SK-N-SH (cell line): Measurements from ENCODE around the gene ARHGEF37. TPM values are rescaled to one million over a fixed set of nuclear protein-coding genes. Genes with fewer than 3 reads are reported as not detected.

Source experiments
- CTCF ChIA-PET: fragments of 300-600, 350-600 bp; formaldehyde crosslinking; extraction: SDS; loops from one replicate; lab custom pipeline; 2021; lab: Yijun Ruan, JAX
- POLR2A ChIA-PET: fragments of 350-600 bp; sonication (Branson Sonifier 250); formaldehyde crosslinking; extraction: SDS; loops from one replicate; lab custom pipeline; 2020; ENCODE audit warnings: antibody characterized with exemption, inconsistent platforms; lab: Yijun Ruan, JAX
- DNase-seq: peaks from one replicate; pipeline ENCODE4 v3.0.0; 2012
- H2AFZ ChIP-seq: fragments of 200-600 bp; sonication (generic); 2 replicates; pipeline ENCODE4 v1.8.1; 2016; ENCODE audit warnings: antibody characterized with exemption, mild to moderate bottlenecking, low read depth
- H3F3A ChIP-seq: fragments of 200-600 bp; sonication (generic); replicated peaks from 2 replicates; pipeline ENCODE3; 2016; ENCODE audit warnings: antibody characterized with exemption, mild to moderate bottlenecking; ENCODE audit not compliant: insufficient read depth
- H3K27ac ChIP-seq, 2 experiments: fragments of 200-500 bp in 1 of 2; fragments of 200-600 bp in 1 of 2; sonication (Bioruptor generic) in 1 of 2; sonication (generic), shearing (Covaris generic) in 1 of 2; 2 replicates each; pipeline versions ENCODE4 v1.5.1 to v1.6.1; 2014 to 2016; ENCODE audit warnings: low read depth in 2 of 2, inconsistent platforms in 1 of 2, low read length in 1 of 2, mild to moderate bottlenecking in 1 of 2, mixed read lengths in 1 of 2
- H3K27me3 ChIP-seq: fragments of 200-600 bp; sonication (generic), shearing (Covaris generic); 2 replicates; pipeline ENCODE4 v1.6.1; 2016; ENCODE audit warnings: mixed run types; ENCODE audit not compliant: insufficient read depth
- H3K36me3 ChIP-seq, 2 experiments: fragments of 200-500 bp in 1 of 2; fragments of 200-600 bp in 1 of 2; sonication (Bioruptor generic) in 1 of 2; sonication (generic) in 1 of 2; replicated peaks in 1 of 2; 2 replicates each; pipeline versions ENCODE3 to v1.5.1; 2014 to 2016; ENCODE audit warnings: low read length in 1 of 2, mild to moderate bottlenecking in 1 of 2; ENCODE audit not compliant: insufficient read depth in 2 of 2, control insufficient read depth in 1 of 2
- H3K4me1 ChIP-seq, 2 experiments: fragments of 200-500 bp in 1 of 2; fragments of 200-600 bp in 1 of 2; sonication (Bioruptor generic) in 1 of 2; sonication (generic), shearing (Covaris generic) in 1 of 2; 2 replicates each; pipeline versions ENCODE4 v1.5.1 to v1.6.1; 2014 to 2016; ENCODE audit warnings: low read depth in 1 of 2, low read length in 1 of 2, mixed run types in 1 of 2; ENCODE audit not compliant: insufficient read depth in 2 of 2, control insufficient read depth in 1 of 2
- H3K4me2 ChIP-seq: fragments of 200-600 bp; sonication (generic), shearing (Covaris generic); 2 replicates; pipeline ENCODE4 v1.6.1; 2017; ENCODE audit warnings: mixed run types
- H3K4me3 ChIP-seq, 2 experiments: fragments of 200-500 bp in 1 of 2; fragments of 200-600 bp in 1 of 2; sonication (Bioruptor generic) in 1 of 2; sonication (generic), shearing (Covaris generic) in 1 of 2; 2 replicates each; pipeline versions ENCODE4 v1.5.1 to v1.8.1; 2014 to 2016; ENCODE audit warnings: low read depth in 2 of 2, inconsistent platforms in 1 of 2, low read length in 1 of 2, mild to moderate bottlenecking in 1 of 2, mixed read lengths in 1 of 2, moderate library complexity in 1 of 2
- H3K79me2 ChIP-seq: fragments of 200-600 bp; sonication (generic); 2 replicates; pipeline ENCODE4 v1.8.1; 2017; ENCODE audit warnings: mild to moderate bottlenecking; ENCODE audit not compliant: insufficient read depth
- H3K9ac ChIP-seq: fragments of 200-600 bp; sonication (generic); 2 replicates; pipeline ENCODE4 v1.6.1; 2017; ENCODE audit warnings: mixed run types
- H3K9me2 ChIP-seq: fragments of 200-600 bp; sonication (generic); 2 replicates; pipeline ENCODE4 v1.6.1; 2017; ENCODE audit warnings: mixed run types
- H3K9me3 ChIP-seq: fragments of 200-600 bp; sonication (generic); 2 replicates; pipeline ENCODE4 v1.6.1; 2017; ENCODE audit warnings: mixed run types, mild to moderate bottlenecking, moderate library complexity
- H4K20me1 ChIP-seq: fragments of 200-600 bp; sonication (generic); 2 replicates; pipeline ENCODE4 v1.6.1; 2017; ENCODE audit warnings: mild to moderate bottlenecking, mixed run types; ENCODE audit not compliant: insufficient read depth
- CHD2 ChIP-seq: fragments of 150-350 bp; IDR thresholded peaks from 2 replicates; pipeline ENCODE4 v1.6.1; 2018; ENCODE audit warnings: low read length; ENCODE audit not compliant: partially characterized antibody
- ELF1 ChIP-seq: IDR thresholded peaks from 2 replicates; pipeline ENCODE4 v1.4.0; 2012
- EZH2phosphoT487 ChIP-seq: fragments of 200-600 bp; sonication (generic); IDR thresholded peaks from 2 replicates; pipeline ENCODE4 v1.6.1; 2017; ENCODE audit warnings: low read depth, mixed run types, mild to moderate bottlenecking, antibody characterized with exemption, moderate library complexity, borderline replicate concordance
- FOSL2 ChIP-seq: IDR thresholded peaks from 2 replicates; pipeline ENCODE4 v1.4.0; 2012; ENCODE audit warnings: low read depth, mild to moderate bottlenecking, moderate library complexity, borderline replicate concordance
- FOXJ3 ChIP-seq: sonication (generic); formaldehyde crosslinking; IDR thresholded peaks from 2 replicates; pipeline ENCODE4 v1.5.1; 2020; ENCODE audit warnings: mild to moderate bottlenecking, missing genetic modification reagents
- GATA2 ChIP-seq: sonication (generic); formaldehyde crosslinking; IDR thresholded peaks from 2 replicates; pipeline ENCODE4 v1.5.0; 2020; ENCODE audit warnings: mild to moderate bottlenecking, missing genetic modification reagents
- IRF3 ChIP-seq: fragments of 150-350 bp; IDR thresholded peaks from 2 replicates; pipeline ENCODE4 v1.6.1; 2016; ENCODE audit warnings: mild to moderate bottlenecking, low read depth, low read length
- NFIC ChIP-seq: IDR thresholded peaks from 2 replicates; pipeline ENCODE4 v1.4.0; 2012; ENCODE audit warnings: borderline replicate concordance
- NRF1 ChIP-seq: IDR thresholded peaks from 2 replicates; pipeline ENCODE4 v1.6.1; 2012; ENCODE audit warnings: low read depth, mild to moderate bottlenecking, low read length
- PBX3 ChIP-seq: IDR thresholded peaks from 2 replicates; pipeline ENCODE4; 2012
- POLR2AphosphoS5 ChIP-seq: IDR thresholded peaks from 2 replicates; pipeline ENCODE4 v1.6.1; 2012; ENCODE audit warnings: low read depth, low read length
- RAD21 ChIP-seq: IDR thresholded peaks from 2 replicates; pipeline ENCODE4 v1.6.1; 2012; ENCODE audit warnings: mild to moderate bottlenecking, low read length
- RCOR1 ChIP-seq: fragments of 150-350 bp; IDR thresholded peaks from 2 replicates; pipeline ENCODE4 v1.6.1; 2017; ENCODE audit warnings: antibody characterized with exemption, low read length
- SIN3A ChIP-seq: IDR thresholded peaks from 2 replicates; pipeline ENCODE4 v1.6.1; 2012; ENCODE audit warnings: low read depth, mild to moderate bottlenecking, low read length, moderate library complexity, borderline replicate concordance
- TCF12 ChIP-seq: IDR thresholded peaks from 2 replicates; pipeline ENCODE4 v1.4.0; 2012
- ZBTB33 ChIP-seq: IDR thresholded peaks from 2 replicates; pipeline ENCODE4 v1.4.0; 2012; ENCODE audit warnings: low read depth, borderline replicate concordance
- WGBS: methylation state at CpG from one replicate; pipeline ENCODE4 v1.1.6; 2017; ENCODE audit warnings: low lambda C conversion rate; 5-methylcytosine and 5-hydroxymethylcytosine counted together
- polyA plus RNA-seq, 3 experiments: library from polyadenylated mRNA; depleted of rRNA; stranded (reverse); fragments of >200 nt; gene quantifications; 2 replicates each; pipeline ENCODE4 v1.2.3, GENCODE V29; 2012

ARHGEF37 gene
- polyA plus RNA-seq, 1 of the 3 experiments (the other 2 are of a cell fraction) = 0.94 TPM

- H4K20me1 ChIP-seq = no peaks in the 10 kb centered on the region
- H3K36me3 ChIP-seq = no peaks in the 10 kb centered on the region
- H3K27me3 ChIP-seq = no peaks in the 10 kb centered on the region
- no peaks in the 10 kb centered on the region for H3K79me2 ChIP-seq
- peaks cover 6% of the 10 kb centered on the region for H3F3A ChIP-seq
- H3K27ac ChIP-seq = peak overlapping the region in 1 of 2 experiments; percentile 73; a peak in 2 of 4 replicates
- H3K4me2 ChIP-seq = peak overlapping the region; percentile 77
- peaks cover 3 to 18% of the 10 kb centered on the region in 2 experiments; a peak in 3 of 4 replicates for H3K4me1 ChIP-seq
- 79% methylated on average over 9 of the region's 9 CpGs for WGBS
- no peaks in the 10 kb centered on the region for H3K9me2 ChIP-seq
- no peak for DNase-seq
- peak overlapping the region; percentile 87; the same call in 1 of the 2 replicates for H2AFZ ChIP-seq
- CTCF ChIA-PET = interaction anchor here (1.0 to 4.0 kb wide), 7 partner anchors 17 to 246 kb away, joined by 3 to 16 read pairs (median 4); partner anchors contain the start of gene CSNK1A1
- peak overlapping the region; percentile 52 to 58; a peak in 3 of 4 replicates for H3K4me3 ChIP-seq
- POLR2A ChIA-PET = interaction anchor here (0.8 to 1.4 kb wide), 5 partner anchors 31 to 237 kb away, joined by 3 read pairs; partner anchors contain the start of genes CSNK1A1 and GRPEL2
- no peak for TF ChIP-seq POLR2AphosphoS5
- no peak for TF ChIP-seq PBX3
- TF ChIP-seq FOSL2 = no peak
- no peak for TF ChIP-seq RCOR1
- no peak for TF ChIP-seq TCF12
- TF ChIP-seq NFIC = no peak
- no peak for TF ChIP-seq EZH2phosphoT487
- no peak for TF ChIP-seq RAD21
- no peak for TF ChIP-seq GATA2 (CRISPR knock-in tag)
- no peak for TF ChIP-seq ZBTB33
- no peak for TF ChIP-seq FOXJ3
- TF ChIP-seq CHD2 = no peak
- TF ChIP-seq SIN3A = no peak
- TF ChIP-seq NRF1 = no peak
- TF ChIP-seq IRF3 = no peak
- no peak for TF ChIP-seq ELF1
- TF ChIP-seq, all 33 proteins: peak for 0
- Histone ChIP-seq H3K9me3 (no peaks in the 10 kb centered on the region), H3K9ac (0 out of 2 replicates have a peak overlapping the region, but pooled peaks have one; percentile 39)
These were observed 852 bp downstream of the ARHGEF37 start for GRCh38 chr5:149581931-149582768.
